HepG2 (cell line): ENCODE results near the gene GTF2F2. TPM values are rescaled to one million over a fixed set of nuclear protein-coding genes. Genes with fewer than 3 reads are reported as not detected.

Experiments
- ATAC-seq: fragments of 200-7000 bp; cut with Tn5 transposase; 3 replicates; pipeline ENCODE4 v1.9.1; 2020; ENCODE audit warnings: mild to moderate bottlenecking, moderate library complexity
- BruUV-seq: library from RNA; stranded (reverse); fragments of 400-500 nt; replicated peaks from 2 replicates; lab custom pipeline; 2021; lab: Mats Ljungman, UMichigan
- CTCF ChIA-PET: fragments of 300-600 bp; formaldehyde crosslinking; extraction: SDS; loops from one replicate; lab custom pipeline; 2021; ENCODE audit warnings: low total read pairs, inconsistent platforms, low intra/inter-chr PET ratio; lab: Yijun Ruan, JAX
- POLR2A ChIA-PET: fragments of 350-600 bp; sonication (Branson Sonifier 250); formaldehyde crosslinking; loops from one replicate; lab custom pipeline; 2020; ENCODE audit warnings: antibody characterized with exemption, inconsistent platforms; lab: Yijun Ruan, JAX
- DNase-seq: peaks from one replicate; pipeline ENCODE4 v3.0.0-alpha.2; 2015; ENCODE audit warnings: low spot score
- FAIRE-seq: peaks from 3 replicates; lab custom pipeline; 2011; peaks lifted over from hg19 to GRCh38; lab: Jason Lieb, UNC
- H2AFZ ChIP-seq: one replicate; pipeline ENCODE4 v1.6.1; 2011; ENCODE audit warnings: low read length, inconsistent platforms
- H3K27ac ChIP-seq: fragments of 300-600 bp; 3 replicates; pipeline ENCODE4 v1.8.0; 2011; ENCODE audit warnings: mixed run types, mild to moderate bottlenecking, mixed read lengths, low read length, inconsistent platforms; ENCODE audit not compliant: insufficient read depth; ENCODE audit errors: extremely low read length
- H3K27me3 ChIP-seq, 2 experiments: fragments of 200-600 bp in 1 of 2; 2 replicates in 1 of 2; 3 replicates in 1 of 2; pipeline versions ENCODE4 v1.6.0 to v1.8.0; 2011; ENCODE audit warnings: low read length in 2 of 2, mild to moderate bottlenecking in 2 of 2, moderate library complexity in 2 of 2, inconsistent platforms in 1 of 2; ENCODE audit not compliant: insufficient read depth in 2 of 2, control insufficient read depth in 1 of 2
- H3K36me3 ChIP-seq, 2 experiments: fragments of 200-600 bp in 1 of 2; replicated peaks in 1 of 2; 2 replicates in 1 of 2; 3 replicates in 1 of 2; pipeline versions ENCODE4 v1.5.1 to v1.8.0; 2011; ENCODE audit warnings: low read length in 2 of 2, inconsistent platforms in 1 of 2; ENCODE audit not compliant: insufficient read depth in 2 of 2, control insufficient read depth in 1 of 2
- H3K4me1 ChIP-seq: 2 replicates; pipeline ENCODE4 v1.5.1; 2012; ENCODE audit warnings: low read length, inconsistent platforms; ENCODE audit not compliant: insufficient read depth
- H3K4me2 ChIP-seq: 2 replicates; pipeline ENCODE4 v1.6.0; 2011; ENCODE audit warnings: low read depth, low read length, inconsistent platforms
- H3K4me3 ChIP-seq, 3 experiments: fragments of 200-600 bp in 1 of 3; sonication (generic), shearing (Covaris generic) in 1 of 3; replicated peaks in 1 of 3; 2 replicates each; pipeline ENCODE4 v1.5.1; 2011 to 2016; ENCODE audit warnings: low read length in 3 of 3, inconsistent platforms in 2 of 3, low read depth in 2 of 3, mild to moderate bottlenecking in 2 of 3, control low read depth in 1 of 3, mixed read lengths in 1 of 3; ENCODE audit not compliant: insufficient read depth in 1 of 3
- H3K79me2 ChIP-seq: one replicate; pipeline ENCODE4 v1.6.1; 2011; ENCODE audit warnings: low read length, inconsistent platforms; ENCODE audit not compliant: insufficient read depth
- H3K9ac ChIP-seq: 2 replicates; pipeline ENCODE4 v1.6.0; 2011; ENCODE audit warnings: mild to moderate bottlenecking, low read depth, low read length, inconsistent platforms; ENCODE audit not compliant: insufficient read depth
- H3K9me3 ChIP-seq: 2 replicates; pipeline ENCODE4 v1.5.1; 2012; ENCODE audit warnings: mild to moderate bottlenecking, low read length
- H4K20me1 ChIP-seq: 2 replicates; pipeline ENCODE4 v1.6.0; 2011; ENCODE audit warnings: inconsistent platforms, mild to moderate bottlenecking, low read length, moderate library complexity; ENCODE audit not compliant: insufficient read depth
- AKNA ChIP-seq: sonication (generic); formaldehyde crosslinking; IDR thresholded peaks from 2 replicates; pipeline ENCODE4 v1.4.0; 2020; ENCODE audit warnings: missing genetic modification reagents, borderline replicate concordance
- BCL3 ChIP-seq: sonication (generic); formaldehyde crosslinking; IDR thresholded peaks from 2 replicates; pipeline ENCODE4 v1.5.1; 2020; ENCODE audit warnings: mild to moderate bottlenecking, missing genetic modification reagents, moderate library complexity
- EEA1 ChIP-seq: sonication (generic); formaldehyde crosslinking; IDR thresholded peaks from 2 replicates; pipeline ENCODE4 v1.5.1; 2020; ENCODE audit warnings: mild to moderate bottlenecking, missing genetic modification reagents, borderline replicate concordance
- RFXAP ChIP-seq: sonication (generic); formaldehyde crosslinking; IDR thresholded peaks from 2 replicates; pipeline ENCODE4 v1.4.0; 2020; ENCODE audit warnings: missing genetic modification reagents, borderline replicate concordance
- TBL1XR1 ChIP-seq: fragments of 150-350 bp; IDR thresholded peaks from 2 replicates; pipeline ENCODE4 v1.6.1; 2014; ENCODE audit warnings: borderline replicate concordance, low read length; ENCODE audit not compliant: partially characterized antibody
- ZNF598 ChIP-seq: sonication (generic); formaldehyde crosslinking; IDR thresholded peaks from 2 replicates; pipeline ENCODE4 v1.5.1; 2020; ENCODE audit warnings: mild to moderate bottlenecking, missing genetic modification reagents, borderline replicate concordance
- WGBS: methylation state at CpG from one replicate; pipeline ENCODE4 v1.1.6; 2017; ENCODE audit warnings: low lambda C conversion rate; 5-methylcytosine and 5-hydroxymethylcytosine counted together
- in situ Hi-C: cut with HindIII; loops from 2 replicates; pipeline ENCODE4 v1.10.0; 2017; ENCODE audit warnings: low pct_unique_long_range_greater_than_20kb; ENCODE audit not compliant: extremely low pct_ligation_motif_present
- intact Hi-C: fragments of 100-400 bp; cut with micrococcal nuclease; formaldehyde crosslinking; loops from one replicate; pipeline ENCODE4 v1.10.0; 2022; ENCODE audit not compliant: unreplicated experiment
- polyA plus RNA-seq, 8 experiments: library from polyadenylated mRNA; depleted of rRNA in 3 of 8; stranded (reverse) in 7 of 8; unstranded in 1 of 8; fragments of >200 nt; fragmentation: Illumina TruSeq in 4 of 8; extraction: Trizol in 4 of 8; gene quantifications; 2 replicates each; pipeline versions ENCODE4 v1.2.1 to v1.2.3, GENCODE V29; 2011 to 2016; ENCODE audit warnings: low read depth in 4 of 8, missing spikeins in 1 of 8, mixed read lengths in 1 of 8; ENCODE audit not compliant: insufficient read depth in 1 of 8
- total RNA-seq, 5 experiments: library from RNA; depleted of rRNA; stranded (reverse); fragments of >200 nt; fragmentation: Illumina TruSeq; extraction: Trizol; gene quantifications; 2 replicates each; pipeline ENCODE4 v1.2.3, GENCODE V29; 2016; ENCODE audit warnings: low read depth in 1 of 5

GTF2F2 gene
- total and polyA plus RNA-seq, 2 of the 13 experiments (the other 11 are each of a cell fraction or from before 2014, with no cell fraction given) = 10.6 to 32.8 TPM

GRCh38 chr13:45143346-45143751, 23.0 kb downstream of the GTF2F2 start (continued):
- TF ChIP-seq TBL1XR1 = no peak

DNA sequence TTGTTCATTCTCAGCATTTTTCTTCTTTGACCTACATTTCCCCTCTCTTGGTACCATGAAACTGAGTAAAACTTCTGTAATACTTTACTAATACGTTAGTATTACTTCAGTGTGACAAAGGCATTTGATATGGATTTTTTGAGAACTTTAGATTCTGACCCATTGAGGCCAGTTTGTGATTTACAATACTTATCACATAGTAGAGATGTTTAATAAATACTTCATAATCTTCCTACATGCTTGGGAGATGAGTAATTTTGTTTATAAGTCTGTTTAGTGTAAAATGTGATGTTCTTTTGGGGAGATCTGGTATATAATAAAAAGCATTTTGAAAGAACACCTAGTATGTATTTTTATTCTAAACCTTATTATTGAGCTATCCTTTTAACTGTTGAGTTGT, 29.7 kb downstream of the GTF2F2 start:
- Histone ChIP-seq H3K27me3 (no peaks in the 10 kb centered on the region), H3K4me3 (no peak overlapping the region), H4K20me1 (no peaks in the 10 kb centered on the region), H3K27ac (no peak overlapping the region), H3K79me2 (peaks cover 14% of the 10 kb centered on the region), H3K4me2 (no peak overlapping the region), H2AFZ (no peak overlapping the region)
- ChIA-PET POLR2A (no interaction called here), CTCF (no interaction called here)
- FAIRE-seq = no peak
- no TSS peak for BruUV-seq
- ATAC-seq = no peak
- DNase-seq = no peak
- WGBS = 94% methylated on average over 1 of the region's 1 CpG
- no peak for TF ChIP-seq AKNA (CRISPR knock-in tag)
- no peak for TF ChIP-seq BCL3
- no peak for TF ChIP-seq RFXAP (CRISPR knock-in tag)
- TF ChIP-seq ZNF598 (CRISPR knock-in tag) = no peak
- TF ChIP-seq EEA1 (CRISPR knock-in tag) = no peak
- TF ChIP-seq, all 625 proteins: peak for 0
- H3K4me1 ChIP-seq = no peaks in the 10 kb centered on the region
- no peaks in the 10 kb centered on the region for H3K9me3 ChIP-seq
- intact Hi-C loops = no loop called here
- in situ Hi-C loops = no loop called here
- no peak overlapping the region for H3K9ac ChIP-seq
- peaks cover under 1 to 13% of the 10 kb centered on the region in 2 experiments; a peak in 4 of 5 replicates for H3K36me3 ChIP-seq
